HG03460 (cell line): Measurements from ENCODE around the gene POLR1E.
"Not testable (repeated sequence)": the region's sequence is repeated elsewhere in the genome, so short reads cannot be mapped to it uniquely, and the experiment has no call there.

Experiments
- ATAC-seq: cut with Tn5 transposase; IDR thresholded peaks from one replicate; pipeline ENCODE4 v1.9.1; 2021; ENCODE audit not compliant: unreplicated experiment

Gene POLR1E

DNA sequence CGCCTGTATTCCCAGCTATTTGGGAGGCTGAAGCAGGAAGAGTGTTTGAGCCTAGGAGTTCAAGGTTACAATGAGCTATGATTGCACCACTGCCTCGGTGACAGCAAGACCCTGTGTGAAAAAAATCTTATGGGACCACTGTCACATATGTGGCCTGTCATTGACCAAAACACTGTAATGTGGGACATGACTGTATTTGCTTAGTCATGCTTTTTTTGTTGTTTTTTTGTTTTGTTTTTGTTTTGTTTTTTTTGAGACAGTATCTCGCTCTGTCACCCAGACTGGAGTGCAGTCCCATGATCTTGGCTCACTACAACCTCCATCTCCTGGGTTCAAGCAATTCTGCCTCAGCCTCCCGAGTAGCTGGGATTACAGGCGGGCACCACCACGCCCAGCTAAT lies 13.5 kb downstream of the POLR1E start:
- no peak for ATAC-seq

- no peak for ATAC-seq
These were observed 16.3 kb downstream of the POLR1E start for GRCh38 chr9:37501957-37502596.

- no peak for ATAC-seq
These were observed 18.0 kb downstream of the POLR1E start for GRCh38 chr9:37503736-37504135.

DNA sequence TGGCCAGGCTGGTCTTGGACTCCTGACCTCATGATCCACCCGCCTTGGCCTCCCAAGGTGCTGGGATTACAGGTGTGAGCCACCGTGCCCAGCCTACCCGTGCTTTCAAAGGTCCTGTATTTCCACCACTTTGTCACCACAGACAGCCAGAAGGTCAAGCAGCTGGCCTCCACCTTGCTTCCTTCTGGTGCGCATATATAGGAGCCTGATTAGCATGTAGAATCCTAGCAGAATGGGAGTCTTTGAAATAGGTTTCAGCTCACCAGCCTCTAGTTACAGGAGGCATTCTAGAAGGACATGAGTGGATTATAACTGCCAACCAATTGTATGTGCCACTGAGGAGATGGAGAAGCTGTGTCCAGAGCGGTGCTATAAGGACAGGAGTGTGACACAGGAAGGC lies 18.9 kb downstream of the POLR1E start:
- ATAC-seq: no peak

GRCh38 chr9:37507566-37508134 lies 21.9 kb downstream of the POLR1E start:
- ATAC-seq: no peak

- ATAC-seq: no peak
These were observed 22.5 kb downstream of the POLR1E start for GRCh38 chr9:37508135-37508833.

GRCh38 chr9:37508834-37509206 lies 23.1 kb downstream of the POLR1E start:
- no peak for ATAC-seq

DNA sequence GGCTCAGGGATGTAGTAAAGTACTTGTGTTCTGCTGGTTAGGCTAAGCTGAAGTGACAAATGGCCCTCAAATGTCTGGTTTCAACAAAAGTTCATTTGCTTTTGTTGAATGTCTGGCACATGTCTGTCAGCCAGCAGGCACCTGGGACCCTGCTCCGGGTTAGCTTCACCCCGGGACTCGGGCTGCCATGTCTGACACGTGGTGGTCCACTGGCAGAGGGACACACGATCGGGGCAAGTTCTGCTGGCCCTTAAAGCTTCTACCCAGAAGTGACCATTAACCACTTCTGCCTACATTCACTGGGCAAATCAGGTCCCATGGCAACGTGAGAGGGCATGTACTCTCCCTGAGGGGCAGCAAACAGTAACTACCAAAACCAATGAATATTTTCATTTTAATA lies 23.8 kb downstream of the POLR1E start:
- ATAC-seq: no peak

- ATAC-seq: not testable (repeated sequence)
These were observed 24.3 kb downstream of the POLR1E start for GRCh38 chr9:37510053-37510452.

DNA sequence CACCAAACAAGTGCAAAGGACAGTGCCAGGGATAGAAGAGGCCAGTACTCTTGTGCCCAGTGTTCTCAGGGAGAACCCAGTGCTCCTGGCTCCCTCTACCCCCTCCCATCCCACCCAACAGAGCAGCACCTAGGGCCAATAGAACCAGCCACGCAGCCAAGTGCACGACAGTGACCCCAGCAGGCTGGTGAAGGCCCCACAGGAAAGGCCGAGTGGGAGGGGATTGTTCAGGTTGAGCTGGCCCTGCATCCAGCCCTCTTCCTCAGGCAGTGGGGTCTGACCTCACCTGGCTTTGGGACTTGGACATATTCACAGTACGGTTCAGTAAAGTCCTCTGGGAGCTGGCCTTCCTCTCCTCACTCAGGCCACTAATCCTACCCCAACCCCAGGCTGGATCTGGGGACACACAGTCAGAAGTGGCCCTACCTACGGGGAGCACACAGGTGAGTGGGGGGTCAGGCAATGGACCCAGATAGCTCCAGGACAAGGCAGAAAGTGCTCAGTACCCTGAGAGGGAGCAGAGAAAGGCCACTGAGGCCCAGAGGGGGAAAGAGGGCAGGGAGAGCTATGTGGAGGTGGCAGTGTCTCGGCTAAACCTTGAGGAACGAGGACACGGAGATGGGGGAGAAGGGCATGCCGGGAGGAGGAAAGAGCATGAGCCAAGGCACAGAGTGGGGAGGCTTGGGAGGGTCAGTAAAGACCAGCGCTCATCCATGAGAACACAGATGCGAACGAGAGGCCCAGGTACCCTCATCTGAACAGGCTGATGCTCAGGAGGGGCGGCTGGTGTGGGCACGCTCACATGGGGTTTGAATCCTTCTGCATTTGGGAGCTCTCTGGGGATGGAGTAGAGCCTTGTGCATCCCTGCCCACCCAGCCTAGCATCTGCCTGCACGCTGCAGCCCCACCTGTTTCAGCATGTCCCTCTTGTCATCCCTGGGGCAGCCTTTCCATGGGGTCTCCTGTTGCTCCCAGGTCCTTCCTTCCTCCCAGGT lies 25.6 kb downstream of the POLR1E start:
- ATAC-seq: no peak

GRCh38 chr9:37512437-37512836 lies 26.7 kb downstream of the POLR1E start:
- ATAC-seq: no peak

GRCh38 chr9:37514415-37514814 lies 28.7 kb downstream of the POLR1E start:
- ATAC-seq: not testable (repeated sequence)

GRCh38 chr9:37514999-37515398 lies 29.3 kb downstream of the POLR1E start:
- ATAC-seq: no peak

- ATAC-seq: no peak
These were observed 30.0 kb downstream of the POLR1E start for GRCh38 chr9:37515620-37516258.

GRCh38 chr9:37517923-37518322 lies 32.2 kb downstream of the POLR1E start:
- ATAC-seq: no peak

DNA sequence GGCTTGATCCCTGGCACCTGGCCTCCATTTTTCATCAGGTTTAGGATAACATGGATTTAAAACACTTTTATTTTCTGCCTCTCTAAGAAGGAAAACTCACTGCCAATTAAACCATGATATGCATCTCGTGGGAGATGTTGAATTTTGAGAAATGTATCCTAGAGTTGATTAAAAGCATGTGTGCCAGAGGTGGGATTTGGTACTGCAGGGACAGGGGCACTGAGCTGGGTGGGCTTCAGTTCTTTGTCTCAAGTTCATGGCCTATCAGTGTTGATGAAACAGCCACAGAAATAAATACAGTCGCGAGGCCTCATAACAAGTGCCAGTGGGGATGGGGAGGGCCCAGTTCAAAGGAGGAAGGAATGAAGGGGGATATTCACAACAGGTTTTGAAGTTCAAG lies 34.9 kb downstream of the POLR1E start:
- no peak for ATAC-seq

GRCh38 chr9:37521111-37521510 lies 35.4 kb downstream of the POLR1E start:
- ATAC-seq: no peak

- ATAC-seq: no peak
These were observed 37.2 kb downstream of the POLR1E start for GRCh38 chr9:37522971-37523370.

- no peak for ATAC-seq
These were observed 38.2 kb downstream of the POLR1E start for GRCh38 chr9:37523916-37524315.

GRCh38 chr9:37528652-37529471 lies 43.1 kb downstream of the POLR1E start:
- no peak for ATAC-seq
